Skin of body (tissue), 2 donors: ENCODE data around the gene LRPAP1. TPM values are rescaled to one million over a fixed set of nuclear protein-coding genes. Genes with fewer than 3 reads are reported as not detected.

ENCODE experiments used
- DNase-seq: peaks from one replicate; lab custom pipeline; 2025; lab: John Stamatoyannopoulos, UW
- total RNA-seq: library from RNA; depleted of rRNA; stranded (reverse); fragments of >200 nt; gene quantifications from one replicate; pipeline ENCODE4 v1.2.3, GENCODE V29; 2014

Gene LRPAP1
- total RNA-seq, 1 donor from 2014 or later: 38.8 TPM

- DNase-seq: no peak
These were observed 30.9 kb downstream of the LRPAP1 start for GRCh38 chr4:3501126-3501824.

GRCh38 chr4:3500634-3501101, 31.6 kb downstream of the LRPAP1 start:
- no peak for DNase-seq

- DNase-seq: no peak
These were observed 32.1 kb downstream of the LRPAP1 start for GRCh38 chr4:3500111-3500510.

- no peak for DNase-seq
These were observed 32.5 kb downstream of the LRPAP1 start for GRCh38 chr4:3499710-3500109.

GRCh38 chr4:3498901-3499510, 33.2 kb downstream of the LRPAP1 start:
- no peak for DNase-seq

GRCh38 chr4:3498407-3498806, 33.8 kb downstream of the LRPAP1 start:
- no peak for DNase-seq

- no peak for DNase-seq
These were observed 34.5 kb downstream of the LRPAP1 start for GRCh38 chr4:3497523-3498389.

GRCh38 chr4:3497095-3497494, 35.1 kb downstream of the LRPAP1 start:
- no peak for DNase-seq

GRCh38 chr4:3496021-3496420, 36.2 kb downstream of the LRPAP1 start:
- DNase-seq: no peak

- DNase-seq: no peak
These were observed 36.8 kb downstream of the LRPAP1 start for GRCh38 chr4:3495204-3495975.

- no peak for DNase-seq
These were observed 37.8 kb downstream of the LRPAP1 start for GRCh38 chr4:3494462-3494871.

- no peak for DNase-seq
These were observed 38.3 kb downstream of the LRPAP1 start for GRCh38 chr4:3493720-3494461.

GRCh38 chr4:3492741-3493719, 39.2 kb downstream of the LRPAP1 start:
- no peak for DNase-seq

GRCh38 chr4:3491681-3492405, 40.4 kb downstream of the LRPAP1 start:
- DNase-seq: no peak

- DNase-seq: no peak
These were observed 42.7 kb downstream of the LRPAP1 start for GRCh38 chr4:3489451-3489962.

GRCh38 chr4:3488820-3489219, 43.4 kb downstream of the LRPAP1 start:
- DNase-seq: no peak

GRCh38 chr4:3487861-3488260, 44.4 kb downstream of the LRPAP1 start:
- DNase-seq: no peak
